GM23338 (cell line): ENCODE data around the gene MIOS. TPM values are rescaled to one million over a fixed set of nuclear protein-coding genes. Genes with fewer than 3 reads are reported as not detected.

ENCODE experiments used
- ATAC-seq: fragments of 200-7000 bp; cut with Tn5 transposase; 3 replicates; pipeline ENCODE4 v1.9.1; 2020
- DNase-seq: peaks from one replicate; pipeline ENCODE4 v3.0.0-alpha.2; 2015; ENCODE audit warnings: low spot score
- H2AFZ ChIP-seq: fragments of 200-600 bp; sonication (generic); 2 replicates; pipeline ENCODE4 v1.8.0; 2016; ENCODE audit warnings: antibody characterized with exemption, mild to moderate bottlenecking, moderate library complexity
- H3F3A ChIP-seq: fragments of 200-600 bp; sonication (generic); replicated peaks from 2 replicates; pipeline ENCODE4 v1.8.0; 2017; ENCODE audit warnings: antibody characterized with exemption, mixed run types, low read depth
- H3K27ac ChIP-seq: fragments of 200-600 bp; sonication (generic); 2 replicates; pipeline ENCODE4 v1.6.1; 2016; ENCODE audit warnings: low read depth
- H3K27me3 ChIP-seq: fragments of 200-600 bp; sonication (generic); 2 replicates; pipeline ENCODE4 v1.8.0; 2016; ENCODE audit warnings: mild to moderate bottlenecking, mixed run types, moderate library complexity; ENCODE audit not compliant: insufficient read depth
- H3K36me3 ChIP-seq: fragments of 200-600 bp; sonication (generic); 2 replicates; pipeline ENCODE4 v1.8.0; 2016; ENCODE audit warnings: mild to moderate bottlenecking; ENCODE audit not compliant: insufficient read depth
- H3K4me1 ChIP-seq: fragments of 200-600 bp; sonication (generic); 2 replicates; pipeline ENCODE4 v1.8.0; 2016; ENCODE audit warnings: mild to moderate bottlenecking, moderate library complexity; ENCODE audit not compliant: insufficient read depth
- H3K4me2 ChIP-seq: fragments of 200-600 bp; sonication (generic); 2 replicates; pipeline ENCODE4 v1.7.1; 2017; ENCODE audit warnings: mixed run types
- H3K4me3 ChIP-seq: fragments of 200-600 bp; sonication (generic); 2 replicates; pipeline ENCODE4 v1.6.1; 2016; ENCODE audit warnings: mixed run types
- H3K79me2 ChIP-seq: fragments of 200-600 bp; sonication (generic); replicated peaks from 2 replicates; pipeline ENCODE4 v1.8.0; 2017; ENCODE audit warnings: mild to moderate bottlenecking; ENCODE audit not compliant: insufficient read depth
- H3K9me2 ChIP-seq: fragments of 200-600 bp; sonication (generic); 2 replicates; pipeline ENCODE4 v1.8.0; 2017; ENCODE audit not compliant: insufficient read depth
- H4K20me1 ChIP-seq: fragments of 200-600 bp; sonication (generic); replicated peaks from 2 replicates; pipeline ENCODE4 v1.8.0; 2017; ENCODE audit warnings: mild to moderate bottlenecking; ENCODE audit not compliant: insufficient read depth
- H3K27ac Mint-ChIP-seq: 2 replicates; pipeline ENCODE4 v1.8.0; 2020; ENCODE audit warnings: inconsistent platforms, mild to moderate bottlenecking, moderate library complexity, mixed read lengths
- H3K27me3 Mint-ChIP-seq: 3 replicates; pipeline ENCODE4 v1.8.0; 2022; ENCODE audit warnings: low read depth, mild to moderate bottlenecking, moderate library complexity, mixed read lengths, inconsistent platforms; ENCODE audit not compliant: insufficient read depth, poor library complexity
- H3K36me3 Mint-ChIP-seq: 3 replicates; pipeline ENCODE4 v1.8.0; 2021; ENCODE audit warnings: low read depth, mild to moderate bottlenecking, inconsistent platforms, moderate library complexity, mixed read lengths
- H3K4me1 Mint-ChIP-seq: 3 replicates; pipeline ENCODE4 v1.8.0; 2020; ENCODE audit warnings: mild to moderate bottlenecking, inconsistent platforms, mixed read lengths
- H3K4me3 Mint-ChIP-seq: 3 replicates; pipeline ENCODE4 v1.8.0; 2021; ENCODE audit warnings: moderate library complexity, mild to moderate bottlenecking, inconsistent platforms, mixed read lengths
- H3K9me3 Mint-ChIP-seq: 3 replicates; pipeline ENCODE4 v1.8.0; 2020; ENCODE audit warnings: moderate library complexity, mild to moderate bottlenecking, inconsistent platforms, mixed read lengths
- CREB1 ChIP-seq: fragments of 250-450 bp; sonication (Bioruptor Pico); IDR thresholded peaks from 2 replicates; pipeline ENCODE4 v1.5.0; 2020; ENCODE audit warnings: low read depth, mild to moderate bottlenecking, moderate library complexity
- CTCF ChIP-seq, 2 experiments: fragments of 200-600 bp in 1 of 2; sonication (generic) in 1 of 2; conservative IDR thresholded peaks; 2 replicates each; pipeline versions ENCODE4 v1.5.1 to v1.6.1; 2016 to 2017; ENCODE audit warnings: antibody characterized with exemption in 2 of 2, low read depth in 2 of 2, mild to moderate bottlenecking in 2 of 2, moderate library complexity in 1 of 2
- ETS1 ChIP-seq: IDR thresholded peaks from 2 replicates; pipeline ENCODE4 v1.6.1; 2016; ENCODE audit warnings: antibody characterized with exemption
- EZH2 ChIP-seq: fragments of 200-600 bp; sonication (generic); IDR thresholded peaks from one replicate; pipeline ENCODE4 v1.8.0; 2017; ENCODE audit warnings: antibody characterized with exemption, mild to moderate bottlenecking, low read depth; ENCODE audit not compliant: unreplicated experiment
- EZH2phosphoT487 ChIP-seq: fragments of 200-600 bp; sonication (generic); IDR thresholded peaks from one replicate; pipeline ENCODE4 v1.8.1; 2018; ENCODE audit warnings: antibody characterized with exemption; ENCODE audit not compliant: unreplicated experiment
- POLR2AphosphoS5 ChIP-seq: IDR thresholded peaks from 2 replicates; pipeline ENCODE4 v1.6.1; 2016; ENCODE audit warnings: antibody characterized with exemption, low read depth
- STAT1 ChIP-seq: IDR thresholded peaks from one replicate; pipeline ENCODE4 v1.6.1; 2016; ENCODE audit warnings: antibody characterized with exemption; ENCODE audit not compliant: unreplicated experiment
- ZNF331 ChIP-seq: fragments of 250-450 bp; sonication (Bioruptor Pico); IDR thresholded peaks from 2 replicates; pipeline ENCODE4 v1.5.0; 2020; ENCODE audit warnings: low read depth, mild to moderate bottlenecking, moderate library complexity
- ZNF462 ChIP-seq: fragments of 250-450 bp; sonication (Bioruptor Pico); IDR thresholded peaks from 2 replicates; pipeline ENCODE4 v1.5.0; 2020; ENCODE audit warnings: mild to moderate bottlenecking, moderate library complexity
- polyA plus RNA-seq: library from polyadenylated mRNA; unstranded; fragments of >200 nt; fragmentation: Nextera tagmentation; extraction: Ambion mirVana; gene quantifications from 2 replicates; pipeline ENCODE4 v1.2.1, GENCODE V29; 2016
- total RNA-seq: library from RNA; depleted of rRNA; stranded (reverse); fragments of >200 nt; shearing (Covaris generic); gene quantifications from 2 replicates; pipeline ENCODE4 v1.2.3, GENCODE V29; 2014

Gene MIOS
- total and polyA plus RNA-seq, 2 experiments from 2014 or later: 13.1 to 85.7 TPM

GRCh38 chr7:7620236-7620635 lies 53.6 kb downstream of the MIOS start (continued):
- no peak for TF ChIP-seq ZNF462
- TF ChIP-seq ZNF331 (CRISPR knock-in tag): no peak
- no peak for TF ChIP-seq EZH2
- TF ChIP-seq ETS1: no peak
- no peak for TF ChIP-seq STAT1
- TF ChIP-seq EZH2phosphoT487: no peak
- no peak for TF ChIP-seq CREB1 (CRISPR knock-in tag)

DNA sequence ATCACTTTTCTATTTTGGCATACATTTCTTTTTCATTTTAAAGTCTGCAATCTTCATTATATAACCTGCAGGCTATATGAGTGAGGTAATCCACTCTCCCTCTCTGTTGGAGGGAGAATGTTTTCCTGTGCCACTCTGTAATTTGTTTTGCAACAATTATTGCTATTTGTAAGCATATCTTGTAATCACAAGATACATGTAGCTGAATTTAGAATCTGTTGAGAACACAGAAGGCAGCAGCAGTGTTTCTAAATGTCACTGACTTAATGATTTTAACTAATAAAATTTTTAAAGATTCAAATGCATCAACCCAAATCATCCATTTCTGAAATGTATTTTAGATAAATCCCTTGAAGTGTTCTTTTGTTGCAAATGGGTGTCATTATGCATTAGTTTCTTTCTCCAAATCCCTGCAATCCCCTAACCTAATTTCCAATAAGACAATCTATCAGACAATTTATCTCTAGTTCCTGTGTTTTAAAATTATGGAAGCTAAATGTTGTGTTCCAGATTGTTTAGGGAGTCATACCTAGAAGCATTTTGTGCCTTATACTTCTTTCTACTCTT lies 54.0 kb downstream of the MIOS start:
- Mint-ChIP-seq H3K27ac (no peak overlapping the region), H3K9me3 (peaks cover 6% of the 10 kb centered on the region; the same call in 2 of the 3 replicates), H3K27me3 (peaks cover 2% of the 10 kb centered on the region), H3K4me3 (no peak overlapping the region), H3K4me1 (peaks cover 5% of the 10 kb centered on the region; the same call in 2 of the 3 replicates), H3K36me3 (peaks cover 4% of the 10 kb centered on the region; the same call in 2 of the 3 replicates)
- no peak for ATAC-seq
- no peaks in the 10 kb centered on the region for H4K20me1 ChIP-seq
- no peaks in the 10 kb centered on the region for H3K4me1 ChIP-seq
- H3F3A ChIP-seq: no peaks in the 10 kb centered on the region
- H3K27me3 ChIP-seq: no peaks in the 10 kb centered on the region
- no peaks in the 10 kb centered on the region for H3K79me2 ChIP-seq
- no peak overlapping the region for H2AFZ ChIP-seq
- no peaks in the 10 kb centered on the region for H3K9me2 ChIP-seq
- H3K4me3 ChIP-seq: no peak overlapping the region
- peaks cover 1% of the 10 kb centered on the region; the same call in 1 of the 2 replicates for H3K36me3 ChIP-seq
- no peak for DNase-seq
- no peak overlapping the region for H3K27ac ChIP-seq
- H3K4me2 ChIP-seq: no peak overlapping the region
- no peak for TF ChIP-seq EZH2phosphoT487
- no peak for TF ChIP-seq POLR2AphosphoS5
- TF ChIP-seq CTCF (conservative IDR thresholded peaks at IDR 0.05; ENCODE audit: low read depth in 2 of 2): no peak
